OCI-LY1 (cell line): ENCODE results near the gene AJAP1.

ENCODE experiments used
- H2AFZ ChIP-seq: fragments of 200-600 bp; sonication (generic), shearing (Covaris generic); 2 replicates; pipeline ENCODE4 v1.6.0; 2014; ENCODE audit warnings: antibody characterized with exemption, mild to moderate bottlenecking, low read length
- H3F3A ChIP-seq: fragments of 200-600 bp; sonication (generic), shearing (Covaris generic); 2 replicates; pipeline ENCODE4 v1.6.0; 2014; ENCODE audit warnings: mild to moderate bottlenecking, antibody characterized with exemption, low read length, moderate library complexity; ENCODE audit not compliant: insufficient read depth
- H3K27ac ChIP-seq: fragments of 200-600 bp; sonication (generic); 2 replicates; pipeline ENCODE4 v1.5.1; 2014; ENCODE audit warnings: low read length, mixed run types, mild to moderate bottlenecking, low read depth; ENCODE audit not compliant: poor library complexity, severe bottlenecking
- H3K27me3 ChIP-seq: fragments of 200-600 bp; sonication (generic); 2 replicates; pipeline ENCODE4 v1.6.0; 2014; ENCODE audit warnings: antibody characterized with exemption, mild to moderate bottlenecking, low read length, moderate library complexity; ENCODE audit not compliant: insufficient read depth
- H3K36me3 ChIP-seq: fragments of 200-600 bp; sonication (generic); 2 replicates; pipeline ENCODE4 v1.6.1; 2014; ENCODE audit warnings: mild to moderate bottlenecking, antibody characterized with exemption, low read length, moderate library complexity, mixed read lengths; ENCODE audit not compliant: insufficient read depth
- H3K4me1 ChIP-seq: fragments of 200-600 bp; sonication (generic); 2 replicates; pipeline ENCODE4 v1.5.1; 2014; ENCODE audit warnings: mild to moderate bottlenecking, low read length, moderate library complexity; ENCODE audit not compliant: insufficient read depth, severe bottlenecking
- H3K4me2 ChIP-seq: fragments of 200-600 bp; sonication (generic), shearing (Covaris generic); 2 replicates; pipeline ENCODE4 v1.6.1; 2014; ENCODE audit warnings: low read length
- H3K4me3 ChIP-seq: fragments of 200-600 bp; sonication (generic); 2 replicates; pipeline ENCODE4 v1.5.1; 2014; ENCODE audit warnings: low read length, low read depth, mild to moderate bottlenecking, mixed read lengths; ENCODE audit not compliant: poor library complexity, severe bottlenecking
- H3K79me2 ChIP-seq: fragments of 200-600 bp; shearing (Covaris generic); 2 replicates; pipeline ENCODE4 v1.6.1; 2016; ENCODE audit warnings: mixed run types, low read length, mixed read lengths; ENCODE audit not compliant: insufficient read depth
- H3K9ac ChIP-seq: fragments of 200-600 bp; sonication (generic), shearing (Covaris generic); 2 replicates; pipeline ENCODE4 v1.6.1; 2014; ENCODE audit warnings: mild to moderate bottlenecking, low read length, mixed read lengths
- H3K9me2 ChIP-seq: fragments of 200-600 bp; sonication (generic), shearing (Covaris generic); 2 replicates; pipeline ENCODE4 v1.6.1; 2014; ENCODE audit warnings: low read depth, mild to moderate bottlenecking, low read length, mixed read lengths
- H3K9me3 ChIP-seq: fragments of 200-600 bp; shearing (Covaris generic); 2 replicates; pipeline ENCODE4 v1.6.1; 2014; ENCODE audit warnings: low read length, mixed read lengths
- H4K20me1 ChIP-seq: fragments of 200-600 bp; sonication (generic), shearing (Covaris generic); 2 replicates; pipeline ENCODE4 v1.6.0; 2016; ENCODE audit warnings: mild to moderate bottlenecking, low read length; ENCODE audit not compliant: insufficient read depth
- EZH2 ChIP-seq: fragments of 200-600 bp; sonication (generic), shearing (Covaris generic); IDR thresholded peaks from 2 replicates; pipeline ENCODE4 v1.8.0; 2017; ENCODE audit warnings: borderline replicate concordance, mixed run types, mild to moderate bottlenecking, antibody characterized with exemption, low read length, moderate library complexity, mixed read lengths
- TF ChIP-seq, protein P1 (sequence below): fragments of 200-600 bp; sonication (generic), shearing (Covaris generic); IDR thresholded peaks from 2 replicates; pipeline ENCODE4 v1.5.1; 2017; ENCODE audit warnings: mild to moderate bottlenecking, antibody characterized with exemption, low read length, moderate library complexity, mixed read lengths

Gene AJAP1

DNA sequence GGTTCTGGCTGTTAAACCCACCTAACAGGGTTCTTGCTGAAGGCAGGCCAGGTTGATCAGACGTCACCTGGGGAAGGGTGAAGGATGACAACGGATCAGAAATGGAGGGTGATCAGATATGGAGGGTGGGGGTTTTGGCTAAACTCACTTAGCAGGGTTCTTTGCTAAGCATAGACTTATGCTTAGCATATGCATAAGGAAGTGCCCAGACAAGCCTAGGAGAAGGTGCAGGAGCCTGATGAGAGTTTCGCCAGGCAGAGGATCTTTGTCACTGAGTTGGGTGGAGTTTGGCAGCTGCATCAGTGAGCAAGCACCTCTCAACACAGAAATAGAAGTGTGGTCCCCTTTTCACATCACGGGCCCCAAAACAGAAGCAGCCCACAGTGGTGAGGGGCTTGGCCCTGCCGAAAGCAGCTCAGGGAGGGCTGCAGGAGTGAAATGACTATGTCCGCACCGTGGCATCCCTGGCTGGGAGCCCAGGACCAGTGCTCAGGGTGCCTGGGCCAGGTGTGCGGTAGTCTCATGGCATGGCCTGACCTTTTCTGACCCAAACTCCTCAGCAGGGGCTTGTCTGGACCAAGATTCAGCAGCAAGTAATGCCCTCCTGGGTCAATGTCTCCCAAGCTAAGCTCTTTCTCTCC lies 101.6 kb downstream of the AJAP1 start:
- no peaks in the 10 kb centered on the region for H3K9me3 ChIP-seq
- H3K4me3 ChIP-seq, result no peak overlapping the region
- no peak overlapping the region for H3K27ac ChIP-seq
- H3K27me3 ChIP-seq, result peaks cover 4% of the 10 kb centered on the region; the same call in 1 of the 2 replicates
- H3K4me2 ChIP-seq, result no peak overlapping the region
- no peaks in the 10 kb centered on the region for H4K20me1 ChIP-seq
- TF ChIP-seq EZH2, result no peak
- TF ChIP-seq, protein P1, sequence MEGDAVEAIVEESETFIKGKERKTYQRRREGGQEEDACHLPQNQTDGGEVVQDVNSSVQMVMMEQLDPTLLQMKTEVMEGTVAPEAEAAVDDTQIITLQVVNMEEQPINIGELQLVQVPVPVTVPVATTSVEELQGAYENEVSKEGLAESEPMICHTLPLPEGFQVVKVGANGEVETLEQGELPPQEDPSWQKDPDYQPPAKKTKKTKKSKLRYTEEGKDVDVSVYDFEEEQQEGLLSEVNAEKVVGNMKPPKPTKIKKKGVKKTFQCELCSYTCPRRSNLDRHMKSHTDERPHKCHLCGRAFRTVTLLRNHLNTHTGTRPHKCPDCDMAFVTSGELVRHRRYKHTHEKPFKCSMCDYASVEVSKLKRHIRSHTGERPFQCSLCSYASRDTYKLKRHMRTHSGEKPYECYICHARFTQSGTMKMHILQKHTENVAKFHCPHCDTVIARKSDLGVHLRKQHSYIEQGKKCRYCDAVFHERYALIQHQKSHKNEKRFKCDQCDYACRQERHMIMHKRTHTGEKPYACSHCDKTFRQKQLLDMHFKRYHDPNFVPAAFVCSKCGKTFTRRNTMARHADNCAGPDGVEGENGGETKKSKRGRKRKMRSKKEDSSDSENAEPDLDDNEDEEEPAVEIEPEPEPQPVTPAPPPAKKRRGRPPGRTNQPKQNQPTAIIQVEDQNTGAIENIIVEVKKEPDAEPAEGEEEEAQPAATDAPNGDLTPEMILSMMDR, result no peak
- no peaks in the 10 kb centered on the region for H3K4me1 ChIP-seq
- no peaks in the 10 kb centered on the region for H3F3A ChIP-seq
- no peak overlapping the region for H3K9ac ChIP-seq
- no peak overlapping the region for H2AFZ ChIP-seq
- no peaks in the 10 kb centered on the region for H3K9me2 ChIP-seq
- H3K36me3 ChIP-seq, result no peaks in the 10 kb centered on the region
- H3K79me2 ChIP-seq, result no peaks in the 10 kb centered on the region

DNA sequence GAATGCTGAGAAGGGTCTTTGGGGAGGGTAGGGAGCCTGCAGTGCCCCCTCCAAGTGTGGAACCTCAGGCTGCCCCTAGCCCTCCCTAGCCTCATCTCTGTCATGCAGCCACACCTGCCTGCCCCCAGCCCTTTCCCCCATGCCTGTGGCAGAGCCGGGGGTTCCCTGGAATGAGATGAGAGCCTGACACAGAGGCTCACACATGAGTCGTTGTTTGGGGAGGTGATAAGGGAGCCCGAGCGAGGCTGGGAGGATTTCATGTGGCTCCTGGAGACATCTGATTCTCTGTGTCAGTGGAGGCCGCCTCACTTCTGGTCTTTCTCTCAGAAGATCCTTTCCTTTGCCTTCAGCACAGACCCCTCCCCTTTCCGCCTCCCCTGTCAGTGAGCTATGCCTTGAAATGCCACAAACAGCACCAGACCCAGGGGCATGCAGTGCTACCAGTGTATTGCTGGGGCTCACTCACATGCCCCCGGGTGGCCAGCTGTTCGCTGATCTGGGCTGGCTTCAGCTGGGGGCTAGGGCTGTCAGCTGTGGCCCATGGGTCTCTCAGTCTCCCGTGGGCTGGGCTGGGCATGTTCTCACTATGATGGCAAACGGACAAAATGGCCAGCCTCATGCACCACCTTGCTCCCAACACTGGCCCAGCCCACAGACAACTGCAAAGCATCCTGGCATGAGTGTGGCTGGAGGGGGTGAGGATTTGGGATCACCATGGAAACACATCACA lies 102.6 kb downstream of the AJAP1 start:
- Histone ChIP-seq H3K27me3 (peaks cover 4% of the 10 kb centered on the region; the same call in 1 of the 2 replicates), H2AFZ (no peak overlapping the region), H3K9me2 (no peaks in the 10 kb centered on the region), H4K20me1 (no peaks in the 10 kb centered on the region), H3K4me2 (no peak overlapping the region), H3K9ac (no peak overlapping the region), H3K79me2 (no peaks in the 10 kb centered on the region), H3K9me3 (no peaks in the 10 kb centered on the region), H3K4me1 (no peaks in the 10 kb centered on the region), H3K36me3 (no peaks in the 10 kb centered on the region), H3K27ac (no peak overlapping the region), H3K4me3 (no peak overlapping the region), H3F3A (no peaks in the 10 kb centered on the region)
- no peak for TF ChIP-seq EZH2
- TF ChIP-seq, protein P1, result no peak

DNA sequence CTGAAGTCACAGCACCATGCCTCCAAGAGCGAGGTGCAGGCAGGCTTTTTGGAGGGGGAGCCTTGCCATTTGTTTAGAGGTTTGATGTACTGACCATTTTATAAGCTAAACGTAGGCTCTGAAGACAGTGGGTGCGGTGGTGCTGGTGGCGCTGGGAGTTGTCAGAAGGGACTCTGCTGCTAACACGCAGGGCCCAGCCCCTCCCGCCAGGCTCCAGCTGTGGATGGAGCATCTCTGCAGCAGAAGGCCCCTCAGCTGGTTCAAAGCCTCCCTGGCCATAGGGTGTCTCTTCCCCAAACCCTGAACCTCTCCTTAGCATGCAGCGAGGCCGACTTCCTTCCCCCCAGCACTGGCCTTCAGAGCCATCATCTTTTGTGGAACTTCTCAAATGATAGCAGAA lies 105.3 kb downstream of the AJAP1 start:
- TF ChIP-seq, protein P1, result no peak
- no peak for TF ChIP-seq EZH2
- H3K79me2 ChIP-seq, result no peaks in the 10 kb centered on the region

More for the DNA sequence above, 105.3 kb downstream of the AJAP1 start:
- Histone ChIP-seq H3K27ac (no peak overlapping the region), H4K20me1 (no peaks in the 10 kb centered on the region), H3K9me3 (no peaks in the 10 kb centered on the region), H3K4me3 (no peak overlapping the region), H3K27me3 (no peaks in the 10 kb centered on the region; the same call in 1 of the 2 replicates), H3F3A (no peaks in the 10 kb centered on the region), H3K4me1 (no peaks in the 10 kb centered on the region), H3K36me3 (no peaks in the 10 kb centered on the region), H2AFZ (no peak overlapping the region), H3K4me2 (no peak overlapping the region), H3K9ac (no peak overlapping the region), H3K9me2 (no peaks in the 10 kb centered on the region)
